22Rv1 (cell line): ENCODE measurements around the gene WFIKKN1.

Source experiments
- H3K27ac ChIP-seq: fragments of 450-650 bp; 2 replicates; pipeline ENCODE4 v1.5.1; 2017
- CTCF ChIP-seq: fragments of 450-650 bp; IDR thresholded peaks from 2 replicates; pipeline ENCODE4 v1.5.1; 2017; ENCODE audit warnings: mild to moderate bottlenecking
- ZFX ChIP-seq: fragments of 450-650 bp; IDR thresholded peaks from 2 replicates; pipeline ENCODE4 v1.6.1; 2017; ENCODE audit warnings: antibody characterized with exemption, borderline replicate concordance

Gene WFIKKN1

GRCh38 chr16:636206-637080, 5.7 kb downstream of the WFIKKN1 start, which contains the start of gene METTL26:
Gene METTL26 (minus strand): TSS chr16:636305. CDS start chr16:636290, 15 bp downstream.
- TF ChIP-seq CTCF (0 out of 2 replicates have a peak, but pooled peaks have one; percentile 6), ZFX (no peak)
- H3K27ac ChIP-seq, result peak within 1 kb of the TSS; percentile 92

- H3K27ac ChIP-seq, result peak overlapping the region; percentile 92
- no peak for TF ChIP-seq ZFX
Measured at GRCh38 chr16:637081-638018, 6.6 kb downstream of the WFIKKN1 start.

- no peak for TF ChIP-seq ZFX
- no peak for TF ChIP-seq CTCF
- H3K27ac ChIP-seq, result peak overlapping the region; percentile 92
Measured at GRCh38 chr16:638034-638543, 7.3 kb downstream of the WFIKKN1 start.

GRCh38 chr16:638836-639235, 8.1 kb downstream of the WFIKKN1 start:
- TF ChIP-seq CTCF (no peak), ZFX (no peak)
- H3K27ac ChIP-seq, result peak overlapping the region; percentile 96

- no peak for TF ChIP-seq CTCF
- TF ChIP-seq ZFX, result no peak
- H3K27ac ChIP-seq, result peak overlapping the region; percentile 96
Measured at GRCh38 chr16:640614-641013, 9.8 kb downstream of the WFIKKN1 start.

GRCh38 chr16:641326-642188, 10.8 kb downstream of the WFIKKN1 start, which contains the start of gene MCRIP2:
Gene MCRIP2 (plus strand): TSS chr16:641828. CDS start chr16:641992, 164 bp downstream.
- H3K27ac ChIP-seq, result peak within 1 kb of the TSS; percentile 96

More at GRCh38 chr16:641326-642188, 10.8 kb downstream of the WFIKKN1 start, which contains the start of gene MCRIP2:
- TF ChIP-seq CTCF (no peak), ZFX (no peak)
